ENCODE results near the gene PAFAH1B2.

DNA sequence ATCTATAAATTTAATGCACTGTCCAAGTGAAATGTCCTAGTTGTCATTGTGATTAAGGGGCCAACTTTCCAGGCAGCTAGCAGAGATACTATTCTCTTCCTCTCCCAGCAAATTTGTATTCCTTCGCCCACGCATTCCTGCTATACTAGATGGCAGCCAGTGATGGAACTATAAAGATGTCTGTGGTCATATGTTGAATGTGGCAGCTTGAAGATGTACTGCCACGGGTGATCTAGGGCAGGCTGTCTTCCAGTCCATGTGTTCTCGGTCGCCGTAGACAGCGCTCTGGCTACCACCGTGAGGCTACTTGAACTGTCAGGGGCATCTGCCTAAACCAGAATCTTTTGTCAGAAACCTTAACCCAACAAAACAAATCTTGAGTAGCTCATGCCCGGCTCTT lies 26.1 kb downstream of the PAFAH1B2 start:
- no peak for TF ChIP-seq POLR2AphosphoS5 (IDR thresholded peaks at IDR 0.05; ENCODE audit: low read depth, low read length)
- no peak for TF ChIP-seq POLR2A (IDR thresholded peaks at IDR 0.05; ENCODE audit: control extremely low read depth in 1 of 2, low read depth in 2 of 2, low read length in 2 of 2)
- TF ChIP-seq, protein P1, sequence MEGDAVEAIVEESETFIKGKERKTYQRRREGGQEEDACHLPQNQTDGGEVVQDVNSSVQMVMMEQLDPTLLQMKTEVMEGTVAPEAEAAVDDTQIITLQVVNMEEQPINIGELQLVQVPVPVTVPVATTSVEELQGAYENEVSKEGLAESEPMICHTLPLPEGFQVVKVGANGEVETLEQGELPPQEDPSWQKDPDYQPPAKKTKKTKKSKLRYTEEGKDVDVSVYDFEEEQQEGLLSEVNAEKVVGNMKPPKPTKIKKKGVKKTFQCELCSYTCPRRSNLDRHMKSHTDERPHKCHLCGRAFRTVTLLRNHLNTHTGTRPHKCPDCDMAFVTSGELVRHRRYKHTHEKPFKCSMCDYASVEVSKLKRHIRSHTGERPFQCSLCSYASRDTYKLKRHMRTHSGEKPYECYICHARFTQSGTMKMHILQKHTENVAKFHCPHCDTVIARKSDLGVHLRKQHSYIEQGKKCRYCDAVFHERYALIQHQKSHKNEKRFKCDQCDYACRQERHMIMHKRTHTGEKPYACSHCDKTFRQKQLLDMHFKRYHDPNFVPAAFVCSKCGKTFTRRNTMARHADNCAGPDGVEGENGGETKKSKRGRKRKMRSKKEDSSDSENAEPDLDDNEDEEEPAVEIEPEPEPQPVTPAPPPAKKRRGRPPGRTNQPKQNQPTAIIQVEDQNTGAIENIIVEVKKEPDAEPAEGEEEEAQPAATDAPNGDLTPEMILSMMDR (IDR thresholded peaks at IDR 0.05; ENCODE audit: control extremely low read depth in 1 of 3, insufficient read depth in 1 of 3, low read depth in 1 of 3, low read length in 3 of 3), result no peak
- TF ChIP-seq, protein P2, sequence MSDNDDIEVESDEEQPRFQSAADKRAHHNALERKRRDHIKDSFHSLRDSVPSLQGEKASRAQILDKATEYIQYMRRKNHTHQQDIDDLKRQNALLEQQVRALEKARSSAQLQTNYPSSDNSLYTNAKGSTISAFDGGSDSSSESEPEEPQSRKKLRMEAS (IDR thresholded peaks at IDR 0.05), result no peak
- no peak for TF ChIP-seq MAFK (IDR thresholded peaks at IDR 0.05; ENCODE audit: low read depth, low read length)
- no peak for TF ChIP-seq EP300 (IDR thresholded peaks at IDR 0.05; ENCODE audit: borderline replicate concordance in 1 of 2, low read depth in 2 of 2, low read length in 2 of 2)
- TF ChIP-seq HDAC6 (IDR thresholded peaks at IDR 0.05; ENCODE audit: low read depth, low read length), result no peak
- no peak for TF ChIP-seq TAF7 (optimal IDR thresholded peaks at IDR 0.05; ENCODE audit: borderline replicate concordance, low read depth, low read length)
- no peak for TF ChIP-seq BRCA1 (IDR thresholded peaks at IDR 0.05; ENCODE audit: low read depth, low read length)
- TF ChIP-seq ATF3 (IDR thresholded peaks at IDR 0.05; ENCODE audit: insufficient read depth, low read depth, low read length), result no peak
- TF ChIP-seq, protein P3, sequence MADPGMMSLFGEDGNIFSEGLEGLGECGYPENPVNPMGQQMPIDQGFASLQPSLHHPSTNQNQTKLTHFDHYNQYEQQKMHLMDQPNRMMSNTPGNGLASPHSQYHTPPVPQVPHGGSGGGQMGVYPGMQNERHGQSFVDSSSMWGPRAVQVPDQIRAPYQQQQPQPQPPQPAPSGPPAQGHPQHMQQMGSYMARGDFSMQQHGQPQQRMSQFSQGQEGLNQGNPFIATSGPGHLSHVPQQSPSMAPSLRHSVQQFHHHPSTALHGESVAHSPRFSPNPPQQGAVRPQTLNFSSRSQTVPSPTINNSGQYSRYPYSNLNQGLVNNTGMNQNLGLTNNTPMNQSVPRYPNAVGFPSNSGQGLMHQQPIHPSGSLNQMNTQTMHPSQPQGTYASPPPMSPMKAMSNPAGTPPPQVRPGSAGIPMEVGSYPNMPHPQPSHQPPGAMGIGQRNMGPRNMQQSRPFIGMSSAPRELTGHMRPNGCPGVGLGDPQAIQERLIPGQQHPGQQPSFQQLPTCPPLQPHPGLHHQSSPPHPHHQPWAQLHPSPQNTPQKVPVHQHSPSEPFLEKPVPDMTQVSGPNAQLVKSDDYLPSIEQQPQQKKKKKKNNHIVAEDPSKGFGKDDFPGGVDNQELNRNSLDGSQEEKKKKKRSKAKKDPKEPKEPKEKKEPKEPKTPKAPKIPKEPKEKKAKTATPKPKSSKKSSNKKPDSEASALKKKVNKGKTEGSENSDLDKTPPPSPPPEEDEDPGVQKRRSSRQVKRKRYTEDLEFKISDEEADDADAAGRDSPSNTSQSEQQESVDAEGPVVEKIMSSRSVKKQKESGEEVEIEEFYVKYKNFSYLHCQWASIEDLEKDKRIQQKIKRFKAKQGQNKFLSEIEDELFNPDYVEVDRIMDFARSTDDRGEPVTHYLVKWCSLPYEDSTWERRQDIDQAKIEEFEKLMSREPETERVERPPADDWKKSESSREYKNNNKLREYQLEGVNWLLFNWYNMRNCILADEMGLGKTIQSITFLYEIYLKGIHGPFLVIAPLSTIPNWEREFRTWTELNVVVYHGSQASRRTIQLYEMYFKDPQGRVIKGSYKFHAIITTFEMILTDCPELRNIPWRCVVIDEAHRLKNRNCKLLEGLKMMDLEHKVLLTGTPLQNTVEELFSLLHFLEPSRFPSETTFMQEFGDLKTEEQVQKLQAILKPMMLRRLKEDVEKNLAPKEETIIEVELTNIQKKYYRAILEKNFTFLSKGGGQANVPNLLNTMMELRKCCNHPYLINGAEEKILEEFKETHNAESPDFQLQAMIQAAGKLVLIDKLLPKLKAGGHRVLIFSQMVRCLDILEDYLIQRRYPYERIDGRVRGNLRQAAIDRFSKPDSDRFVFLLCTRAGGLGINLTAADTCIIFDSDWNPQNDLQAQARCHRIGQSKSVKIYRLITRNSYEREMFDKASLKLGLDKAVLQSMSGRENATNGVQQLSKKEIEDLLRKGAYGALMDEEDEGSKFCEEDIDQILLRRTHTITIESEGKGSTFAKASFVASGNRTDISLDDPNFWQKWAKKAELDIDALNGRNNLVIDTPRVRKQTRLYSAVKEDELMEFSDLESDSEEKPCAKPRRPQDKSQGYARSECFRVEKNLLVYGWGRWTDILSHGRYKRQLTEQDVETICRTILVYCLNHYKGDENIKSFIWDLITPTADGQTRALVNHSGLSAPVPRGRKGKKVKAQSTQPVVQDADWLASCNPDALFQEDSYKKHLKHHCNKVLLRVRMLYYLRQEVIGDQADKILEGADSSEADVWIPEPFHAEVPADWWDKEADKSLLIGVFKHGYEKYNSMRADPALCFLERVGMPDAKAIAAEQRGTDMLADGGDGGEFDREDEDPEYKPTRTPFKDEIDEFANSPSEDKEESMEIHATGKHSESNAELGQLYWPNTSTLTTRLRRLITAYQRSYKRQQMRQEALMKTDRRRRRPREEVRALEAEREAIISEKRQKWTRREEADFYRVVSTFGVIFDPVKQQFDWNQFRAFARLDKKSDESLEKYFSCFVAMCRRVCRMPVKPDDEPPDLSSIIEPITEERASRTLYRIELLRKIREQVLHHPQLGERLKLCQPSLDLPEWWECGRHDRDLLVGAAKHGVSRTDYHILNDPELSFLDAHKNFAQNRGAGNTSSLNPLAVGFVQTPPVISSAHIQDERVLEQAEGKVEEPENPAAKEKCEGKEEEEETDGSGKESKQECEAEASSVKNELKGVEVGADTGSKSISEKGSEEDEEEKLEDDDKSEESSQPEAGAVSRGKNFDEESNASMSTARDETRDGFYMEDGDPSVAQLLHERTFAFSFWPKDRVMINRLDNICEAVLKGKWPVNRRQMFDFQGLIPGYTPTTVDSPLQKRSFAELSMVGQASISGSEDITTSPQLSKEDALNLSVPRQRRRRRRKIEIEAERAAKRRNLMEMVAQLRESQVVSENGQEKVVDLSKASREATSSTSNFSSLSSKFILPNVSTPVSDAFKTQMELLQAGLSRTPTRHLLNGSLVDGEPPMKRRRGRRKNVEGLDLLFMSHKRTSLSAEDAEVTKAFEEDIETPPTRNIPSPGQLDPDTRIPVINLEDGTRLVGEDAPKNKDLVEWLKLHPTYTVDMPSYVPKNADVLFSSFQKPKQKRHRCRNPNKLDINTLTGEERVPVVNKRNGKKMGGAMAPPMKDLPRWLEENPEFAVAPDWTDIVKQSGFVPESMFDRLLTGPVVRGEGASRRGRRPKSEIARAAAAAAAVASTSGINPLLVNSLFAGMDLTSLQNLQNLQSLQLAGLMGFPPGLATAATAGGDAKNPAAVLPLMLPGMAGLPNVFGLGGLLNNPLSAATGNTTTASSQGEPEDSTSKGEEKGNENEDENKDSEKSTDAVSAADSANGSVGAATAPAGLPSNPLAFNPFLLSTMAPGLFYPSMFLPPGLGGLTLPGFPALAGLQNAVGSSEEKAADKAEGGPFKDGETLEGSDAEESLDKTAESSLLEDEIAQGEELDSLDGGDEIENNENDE (IDR thresholded peaks at IDR 0.05; ENCODE audit: insufficient replicate concordance, low read length), result no peak
- no peak for TF ChIP-seq RFX5 (IDR thresholded peaks at IDR 0.05; ENCODE audit: borderline replicate concordance, low read depth, low read length)
- no peak for TF ChIP-seq KDM5A (IDR thresholded peaks at IDR 0.05; ENCODE audit: low read length)
- TF ChIP-seq YY1 (IDR thresholded peaks at IDR 0.05; ENCODE audit: low read depth, low read length), result no peak

Measured in H1 (cell line).